ENCODE results near the gene FGD6.

GRCh38 chr12:95070378-95070777, 146.9 kb downstream of the FGD6 start:
- TF ChIP-seq ZBTB33 (IDR thresholded peaks at IDR 0.05; ENCODE audit: extremely low read depth, insufficient replicate concordance, low read length) (no peak), CTCF (IDR thresholded peaks at IDR 0.05 in 2 of 3, conservative IDR thresholded peaks at IDR 0.05 in 1 of 3; ENCODE audit: borderline replicate concordance in 1 of 3, insufficient read depth in 1 of 3, low read depth in 2 of 3, low read length in 2 of 3) (no peak), JUND (IDR thresholded peaks at IDR 0.05) (no peak), POLR2A (IDR thresholded peaks at IDR 0.05; ENCODE audit: borderline replicate concordance, extremely low read depth, insufficient read depth, insufficient read length) (no peak), EZH2phosphoT487 (IDR thresholded peaks at IDR 0.05; ENCODE audit: borderline replicate concordance) (no peak), EZH2 (IDR thresholded peaks at IDR 0.05) (no peak), ZNF274 (IDR thresholded peaks at IDR 0.05; ENCODE audit: low read depth, low read length) (no peak), SP1 (IDR thresholded peaks at IDR 0.05; ENCODE audit: low read depth) (no peak)
